OCI-LY3 (cell line): ENCODE data around the gene DAP.

Source experiments
- EZH2phosphoT487 ChIP-seq: fragments of 200-600 bp; shearing (Covaris generic); IDR thresholded peaks from 2 replicates; pipeline ENCODE4 v1.6.1; 2018; ENCODE audit warnings: antibody characterized with exemption, mixed run types, low read depth
- TF ChIP-seq, protein P1 (sequence below): fragments of 200-600, 300-600 bp; sonication (generic); IDR thresholded peaks from 2 replicates; pipeline ENCODE4 v1.5.1; 2014; ENCODE audit warnings: antibody characterized with exemption, low read length, low read depth

DNA sequence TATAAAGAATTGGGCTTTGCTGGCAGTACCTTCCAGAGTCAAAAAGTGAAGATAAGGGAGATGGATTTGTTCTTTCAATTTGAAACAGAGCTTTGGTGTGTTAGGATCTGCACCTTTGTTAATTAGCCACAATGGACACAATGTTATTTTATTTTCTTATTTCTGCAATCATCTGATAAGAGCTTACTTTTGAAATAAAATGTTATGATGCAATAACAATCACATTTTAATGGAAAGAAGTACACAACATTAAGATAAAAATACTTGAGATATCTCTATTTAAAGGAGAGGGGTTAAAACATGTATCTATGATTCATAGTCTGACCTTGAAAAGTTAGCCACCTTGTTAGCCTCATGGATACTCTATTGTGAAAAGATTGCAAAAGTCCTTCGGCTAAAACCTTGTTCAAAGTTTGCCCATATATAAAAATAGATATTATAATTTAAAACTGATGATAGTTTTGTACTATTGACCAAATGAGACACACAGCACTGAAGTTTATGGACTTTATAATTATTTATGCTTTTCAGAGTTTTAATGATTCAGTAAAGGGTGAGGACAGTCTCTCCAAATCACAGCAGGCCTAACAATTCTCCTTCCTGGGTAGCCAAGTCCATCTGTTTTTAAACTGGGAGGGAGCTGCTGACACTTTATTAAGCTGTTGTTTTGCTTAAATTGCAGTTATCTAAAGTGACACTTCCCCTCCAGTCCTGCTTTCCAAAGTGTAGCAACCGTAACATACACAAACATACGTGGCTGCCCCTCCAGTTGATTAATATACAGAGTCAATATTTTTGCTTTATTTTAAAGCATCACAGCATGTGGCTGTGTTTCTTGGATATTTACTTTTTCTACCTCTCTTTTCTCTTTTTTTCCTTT lies 47.6 kb upstream of the DAP start:
- TF ChIP-seq, protein P1, sequence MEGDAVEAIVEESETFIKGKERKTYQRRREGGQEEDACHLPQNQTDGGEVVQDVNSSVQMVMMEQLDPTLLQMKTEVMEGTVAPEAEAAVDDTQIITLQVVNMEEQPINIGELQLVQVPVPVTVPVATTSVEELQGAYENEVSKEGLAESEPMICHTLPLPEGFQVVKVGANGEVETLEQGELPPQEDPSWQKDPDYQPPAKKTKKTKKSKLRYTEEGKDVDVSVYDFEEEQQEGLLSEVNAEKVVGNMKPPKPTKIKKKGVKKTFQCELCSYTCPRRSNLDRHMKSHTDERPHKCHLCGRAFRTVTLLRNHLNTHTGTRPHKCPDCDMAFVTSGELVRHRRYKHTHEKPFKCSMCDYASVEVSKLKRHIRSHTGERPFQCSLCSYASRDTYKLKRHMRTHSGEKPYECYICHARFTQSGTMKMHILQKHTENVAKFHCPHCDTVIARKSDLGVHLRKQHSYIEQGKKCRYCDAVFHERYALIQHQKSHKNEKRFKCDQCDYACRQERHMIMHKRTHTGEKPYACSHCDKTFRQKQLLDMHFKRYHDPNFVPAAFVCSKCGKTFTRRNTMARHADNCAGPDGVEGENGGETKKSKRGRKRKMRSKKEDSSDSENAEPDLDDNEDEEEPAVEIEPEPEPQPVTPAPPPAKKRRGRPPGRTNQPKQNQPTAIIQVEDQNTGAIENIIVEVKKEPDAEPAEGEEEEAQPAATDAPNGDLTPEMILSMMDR: no peak
- TF ChIP-seq EZH2phosphoT487: no peak
